IMR-90 (cell line): Measurements from ENCODE around the gene ANO1. TPM values are rescaled to one million over a fixed set of nuclear protein-coding genes. Genes with fewer than 3 reads are reported as not detected.
A peak's percentile ranks its signal among the peaks of the same experiment; 100 is the strongest.

Experiments used
- ATAC-seq: fragments of 200-7000 bp; cut with Tn5 transposase; 2 replicates; pipeline ENCODE4 v1.9.1; 2020; ENCODE audit warnings: low read depth, mild to moderate bottlenecking, moderate library complexity
- BruUV-seq: library from RNA; stranded (reverse); fragments of 400-500 nt; replicated peaks from 2 replicates; lab custom pipeline; 2021; lab: Mats Ljungman, UMichigan
- CTCF ChIA-PET: fragments of 300-600 bp; formaldehyde crosslinking; extraction: SDS; loops from one replicate; lab custom pipeline; 2021; ENCODE audit warnings: antibody characterized with exemption; lab: Yijun Ruan, JAX
- POLR2A ChIA-PET: fragments of 300-600 bp; sonication (Branson Sonifier 250); formaldehyde crosslinking; loops from one replicate; lab custom pipeline; 2022; ENCODE audit warnings: antibody characterized with exemption; ENCODE audit not compliant: unreplicated experiment; lab: Charles Lee
- DNase-seq: peaks from one replicate; pipeline ENCODE4 v3.0.0; 2013
- H2AFZ ChIP-seq: replicated peaks from 2 replicates; pipeline ENCODE3; 2013; ENCODE audit warnings: low read length, mild to moderate bottlenecking; ENCODE audit not compliant: poor library complexity
- H2AK5ac ChIP-seq: 2 replicates; pipeline ENCODE4 v1.6.1; 2013; ENCODE audit warnings: low read depth, low read length, inconsistent platforms
- H2AK9ac ChIP-seq: replicated peaks from 2 replicates; pipeline ENCODE3; 2013; ENCODE audit warnings: mild to moderate bottlenecking, low read depth, low read length, moderate library complexity; ENCODE audit not compliant: poor library complexity
- H2BK120ac ChIP-seq: 2 replicates; pipeline ENCODE4 v1.6.1; 2013; ENCODE audit warnings: low read depth, low read length, inconsistent platforms
- H2BK15ac ChIP-seq: 3 replicates; pipeline ENCODE4 v1.6.1; 2013; ENCODE audit warnings: low read depth, low read length, inconsistent platforms
- H2BK20ac ChIP-seq: 2 replicates; pipeline ENCODE4 v1.6.1; 2013; ENCODE audit warnings: low read depth, mild to moderate bottlenecking, inconsistent platforms, low read length, moderate library complexity
- H2BK5ac ChIP-seq: 2 replicates; pipeline ENCODE4 v1.6.1; 2013; ENCODE audit warnings: mild to moderate bottlenecking, low read depth, low read length, inconsistent platforms; ENCODE audit not compliant: poor library complexity, severe bottlenecking
- H3K14ac ChIP-seq: replicated peaks from 2 replicates; pipeline ENCODE4 v1.6.1; 2013; ENCODE audit warnings: low read depth, low read length, inconsistent platforms
- H3K18ac ChIP-seq: 2 replicates; pipeline ENCODE4 v1.6.1; 2013; ENCODE audit warnings: low read depth, low read length, control low read depth
- H3K23ac ChIP-seq: 2 replicates; pipeline ENCODE4 v1.6.1; 2013; ENCODE audit warnings: low read depth, low read length, inconsistent platforms
- H3K27ac ChIP-seq: 2 replicates; pipeline ENCODE4 v1.5.1; 2013; ENCODE audit warnings: mild to moderate bottlenecking, control low read depth, low read length; ENCODE audit not compliant: insufficient read depth
- H3K27me3 ChIP-seq: 2 replicates; pipeline ENCODE4 v1.6.1; 2013; ENCODE audit warnings: low read length; ENCODE audit not compliant: control insufficient read depth, insufficient read depth
- H3K36me3 ChIP-seq: 2 replicates; pipeline ENCODE4 v1.6.1; 2013; ENCODE audit warnings: low read length, mixed read lengths; ENCODE audit not compliant: control insufficient read depth, insufficient read depth
- H3K4ac ChIP-seq: 2 replicates; pipeline ENCODE4 v1.6.1; 2013; ENCODE audit warnings: low read depth, low read length, inconsistent platforms
- H3K4me1 ChIP-seq: 2 replicates; pipeline ENCODE4 v1.6.1; 2013; ENCODE audit warnings: low read length, mixed read lengths; ENCODE audit not compliant: control insufficient read depth, insufficient read depth
- H3K4me2 ChIP-seq: 2 replicates; pipeline ENCODE4 v1.6.1; 2013; ENCODE audit warnings: low read depth, mild to moderate bottlenecking, control low read depth, low read length, moderate library complexity
- H3K4me3 ChIP-seq: 2 replicates; pipeline ENCODE4 v1.5.1; 2013; ENCODE audit warnings: low read depth, mild to moderate bottlenecking, control low read depth, low read length, moderate library complexity; ENCODE audit not compliant: insufficient read depth
- H3K56ac ChIP-seq: 2 replicates; pipeline ENCODE4 v1.6.1; 2013; ENCODE audit warnings: low read length, inconsistent platforms; ENCODE audit not compliant: insufficient read depth; ENCODE audit errors: extremely low read depth
- H3K79me1 ChIP-seq, 2 experiments: 2 replicates each; pipeline ENCODE4 v1.6.1; 2013; ENCODE audit warnings: low read length in 2 of 2, inconsistent platforms in 1 of 2, low read depth in 1 of 2
- H3K9ac ChIP-seq: 2 replicates; pipeline ENCODE4 v1.6.1; 2013; ENCODE audit warnings: low read depth, low read length, control low read depth
- H3K9me1 ChIP-seq: 2 replicates; pipeline ENCODE4 v1.6.1; 2013; ENCODE audit warnings: low read length, inconsistent platforms; ENCODE audit not compliant: insufficient read depth
- H3K9me3 ChIP-seq: 2 replicates; pipeline ENCODE4 v1.6.1; 2013; ENCODE audit warnings: low read length; ENCODE audit not compliant: control insufficient read depth, insufficient read depth
- H4K20me1 ChIP-seq: 2 replicates; pipeline ENCODE4 v1.6.1; 2013; ENCODE audit warnings: low read length, inconsistent platforms; ENCODE audit not compliant: insufficient read depth
- H4K5ac ChIP-seq: 2 replicates; pipeline ENCODE4 v1.6.1; 2013; ENCODE audit warnings: mild to moderate bottlenecking, low read depth, low read length, control low read depth
- H4K8ac ChIP-seq, 2 experiments: 2 replicates each; pipeline ENCODE4 v1.6.1; 2013; ENCODE audit warnings: low read depth in 2 of 2, low read length in 2 of 2, control low read depth in 1 of 2, inconsistent platforms in 1 of 2
- H4K91ac ChIP-seq: 2 replicates; pipeline ENCODE4 v1.6.1; 2013; ENCODE audit warnings: low read depth, low read length, inconsistent platforms; ENCODE audit not compliant: insufficient read depth
- BHLHE40 ChIP-seq: fragments of 150-350 bp; IDR thresholded peaks from 2 replicates; pipeline ENCODE4 v1.6.1; 2016; ENCODE audit warnings: mild to moderate bottlenecking, low read depth, low read length
- CEBPB ChIP-seq: IDR thresholded peaks from 2 replicates; pipeline ENCODE4 v1.6.1; 2012; ENCODE audit warnings: low read depth, low read length, improper control_type of control experiment
- CHD1 ChIP-seq: IDR thresholded peaks from 2 replicates; pipeline ENCODE4 v1.6.1; 2012; ENCODE audit warnings: low read depth, low read length, improper control_type of control experiment
- MAFK ChIP-seq: IDR thresholded peaks from 2 replicates; pipeline ENCODE4 v1.6.1; 2012; ENCODE audit warnings: low read depth, low read length, improper control_type of control experiment
- MAZ ChIP-seq: IDR thresholded peaks from 2 replicates; pipeline ENCODE4 v1.6.1; 2012; ENCODE audit warnings: low read depth, mild to moderate bottlenecking, low read length, improper control_type of control experiment, moderate library complexity, borderline replicate concordance
- MXI1 ChIP-seq: IDR thresholded peaks from 2 replicates; pipeline ENCODE4 v1.6.1; 2012; ENCODE audit warnings: low read depth, mild to moderate bottlenecking, low read length, moderate library complexity, borderline replicate concordance
- NFE2L2 ChIP-seq: fragments of 150-350 bp; IDR thresholded peaks from 2 replicates; pipeline ENCODE4 v1.6.1; 2016; ENCODE audit warnings: low read depth, mild to moderate bottlenecking, low read length
- POLR2A ChIP-seq: IDR thresholded peaks from 2 replicates; pipeline ENCODE4 v1.6.1; 2012; ENCODE audit warnings: mild to moderate bottlenecking, low read depth, low read length
- RAD21 ChIP-seq: IDR thresholded peaks from 2 replicates; pipeline ENCODE4 v1.6.1; 2012; ENCODE audit warnings: low read length, improper control_type of control experiment
- RCOR1 ChIP-seq: IDR thresholded peaks from 2 replicates; pipeline ENCODE4 v1.6.1; 2012; ENCODE audit warnings: mild to moderate bottlenecking, low read length, improper control_type of control experiment; ENCODE audit not compliant: insufficient replicate concordance
- RFX5 ChIP-seq: IDR thresholded peaks from 2 replicates; pipeline ENCODE4 v1.8.0; 2012; ENCODE audit warnings: low read depth, mild to moderate bottlenecking, low read length, moderate library complexity
- SMC3 ChIP-seq: fragments of 150-350 bp; IDR thresholded peaks from 2 replicates; pipeline ENCODE4 v1.6.1; 2016; ENCODE audit warnings: low read depth, mild to moderate bottlenecking, antibody characterized with exemption, low read length, moderate library complexity
- WGBS, 2 experiments: methylation state at CpG; one replicate each; pipeline versions ENCODE4 v1.1.5 to v1.1.7; 2013; ENCODE audit warnings: missing lambda C conversion rate in 2 of 2; ENCODE audit not compliant: insufficient read length in 1 of 2; ENCODE audit errors: extremely low coverage in 2 of 2; 5-methylcytosine and 5-hydroxymethylcytosine counted together
- dilution Hi-C: fragments of 300-500 bp; cut with HindIII; formaldehyde crosslinking; loops from one replicate; pipeline ENCODE4 v1.14.3; 2018; ENCODE audit warnings: low sequenced_read_pairs; ENCODE audit not compliant: unreplicated experiment
- in situ Hi-C: fragments of 300-500 bp; cut with MboI; formaldehyde crosslinking; loops from 3 replicates; pipeline ENCODE4 v1.14.3; 2019; ENCODE audit warnings: low sequenced_read_pairs, inconsistent platforms, mixed read lengths
- intact Hi-C: fragments of 100-400 bp; cut with micrococcal nuclease; formaldehyde crosslinking; loops from 2 replicates; pipeline ENCODE4 v1.10.0; 2022
- polyA plus RNA-seq, 3 experiments: library from polyadenylated mRNA; depleted of rRNA; stranded (reverse); fragments of >200 nt; gene quantifications; 2 replicates each; pipeline ENCODE4 v1.2.3, GENCODE V29; 2012; ENCODE audit warnings: low replicate concordance in 1 of 3
- total RNA-seq: library from RNA; depleted of rRNA; stranded (reverse); fragments of >200 nt; gene quantifications from 2 replicates; pipeline ENCODE4 v1.2.3, GENCODE V29; 2012
- TF ChIP-seq, protein P1 (sequence below): fragments of 150-350 bp; IDR thresholded peaks from 2 replicates; pipeline ENCODE4 v1.6.1; 2016; ENCODE audit warnings: low read depth, mild to moderate bottlenecking, low read length, moderate library complexity, borderline replicate concordance
- TF ChIP-seq, protein P2 (sequence below): conservative IDR thresholded peaks from 2 replicates; pipeline ENCODE4 v1.5.1; 2012; ENCODE audit warnings: mild to moderate bottlenecking, low read depth, low read length, improper control_type of control experiment
- TF ChIP-seq, protein P3 (sequence below): fragments of 150-350 bp; IDR thresholded peaks from 2 replicates; pipeline ENCODE4 v1.6.1; 2017; ENCODE audit warnings: mild to moderate bottlenecking, antibody characterized with exemption, low read length, low read depth

The ANO1 gene
- total and polyA plus RNA-seq, 2 of the 4 experiments (the other 2 are of a cell fraction), result 4.1 to 10.7 TPM

DNA sequence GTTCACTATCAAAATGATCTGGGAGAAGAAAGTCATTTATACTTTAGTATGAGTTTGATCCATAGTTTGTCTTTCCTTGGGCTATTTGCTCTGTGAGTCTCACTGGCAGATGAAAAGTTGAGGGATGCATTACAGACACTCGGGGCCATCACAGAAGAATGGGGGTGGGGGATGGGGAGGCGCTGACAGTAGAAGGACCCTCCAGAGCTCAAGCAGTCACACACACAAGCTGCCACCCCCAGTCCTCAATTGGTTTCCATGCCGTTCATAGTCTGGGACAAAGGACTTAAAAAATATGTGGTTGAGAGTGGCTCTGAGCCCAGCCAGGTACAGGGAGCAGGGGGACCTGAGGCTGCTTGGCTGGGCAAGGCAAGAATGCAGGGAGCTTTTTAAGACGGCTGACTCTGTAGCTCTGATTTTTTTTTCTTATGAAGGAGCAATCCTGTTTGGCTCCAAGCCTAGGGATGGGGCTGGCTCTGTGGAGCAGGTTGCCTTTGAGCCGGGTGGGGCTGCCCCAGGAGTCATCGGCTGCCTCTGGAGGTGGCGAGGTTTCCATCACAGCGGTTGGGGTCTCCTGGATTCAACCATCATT lies 13.3 kb upstream of the ANO1 start:
- H3K36me3 ChIP-seq, result no peaks in the 10 kb centered on the region
- peaks cover 4% of the 10 kb centered on the region; the same call in 1 of the 2 replicates for H4K20me1 ChIP-seq
- no peak overlapping the region for H2BK20ac ChIP-seq
- no peak overlapping the region for H2AFZ ChIP-seq
- no peak overlapping the region for H4K5ac ChIP-seq
- H4K91ac ChIP-seq, result no peak overlapping the region
- no peak overlapping the region; the same call in 2 of the 3 replicates for H2BK15ac ChIP-seq
- intact Hi-C loops (no loop called here), dilution Hi-C loops (no loop called here), in situ Hi-C loops (no loop called here)
- ATAC-seq (no peak), DNase-seq (no peak)
- no peak overlapping the region for H3K56ac ChIP-seq
- H2AK5ac ChIP-seq, result peak overlapping the region; percentile 33; the same call in 1 of the 2 replicates
- H2BK120ac ChIP-seq, result no peak overlapping the region
- no peak overlapping the region for H3K14ac ChIP-seq
- BruUV-seq, result no TSS peak
- no peak overlapping the region for H3K4me3 ChIP-seq
- peaks cover 0 to 33% of the 10 kb centered on the region in 2 experiments; a peak in 2 of 4 replicates for H3K79me1 ChIP-seq
- H3K18ac ChIP-seq, result no peak overlapping the region
- peak overlapping the region; percentile 15; the same call in 1 of the 2 replicates for H3K23ac ChIP-seq
- H3K4ac ChIP-seq, result no peak overlapping the region
- H2BK5ac ChIP-seq, result no peak overlapping the region
- no peak overlapping the region for H3K9ac ChIP-seq
- peak overlapping the region; percentile 45 for H2AK9ac ChIP-seq
- H3K27me3 ChIP-seq, result peaks cover 2% of the 10 kb centered on the region; the same call in 1 of the 2 replicates
- peaks cover 5% of the 10 kb centered on the region; the same call in 1 of the 2 replicates for H3K4me1 ChIP-seq
- CTCF ChIA-PET, result no interaction called here
- no peaks in the 10 kb centered on the region for H3K9me3 ChIP-seq
- H3K27ac ChIP-seq, result no peak overlapping the region
- H3K4me2 ChIP-seq, result no peak overlapping the region
- H3K9me1 ChIP-seq, result 0 out of 2 replicates have a peak, but pooled peaks cover 4% of the 10 kb centered on the region
- no peak overlapping the region for H4K8ac ChIP-seq
- POLR2A ChIA-PET, result no interaction called here
- WGBS, 2 experiments, result no CpG with 5 or more reads among the region's 8 CpGs
- TF ChIP-seq MXI1 (no peak), MAFK (no peak), NFE2L2 (no peak), CHD1 (no peak), RAD21 (no peak), SMC3 (no peak), MAZ (no peak), CEBPB (no peak), RCOR1 (no peak), RFX5 (no peak), BHLHE40 (no peak), POLR2A (no peak)
- TF ChIP-seq, protein P1, sequence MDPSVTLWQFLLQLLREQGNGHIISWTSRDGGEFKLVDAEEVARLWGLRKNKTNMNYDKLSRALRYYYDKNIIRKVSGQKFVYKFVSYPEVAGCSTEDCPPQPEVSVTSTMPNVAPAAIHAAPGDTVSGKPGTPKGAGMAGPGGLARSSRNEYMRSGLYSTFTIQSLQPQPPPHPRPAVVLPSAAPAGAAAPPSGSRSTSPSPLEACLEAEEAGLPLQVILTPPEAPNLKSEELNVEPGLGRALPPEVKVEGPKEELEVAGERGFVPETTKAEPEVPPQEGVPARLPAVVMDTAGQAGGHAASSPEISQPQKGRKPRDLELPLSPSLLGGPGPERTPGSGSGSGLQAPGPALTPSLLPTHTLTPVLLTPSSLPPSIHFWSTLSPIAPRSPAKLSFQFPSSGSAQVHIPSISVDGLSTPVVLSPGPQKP, result no peak
- TF ChIP-seq, protein P2, sequence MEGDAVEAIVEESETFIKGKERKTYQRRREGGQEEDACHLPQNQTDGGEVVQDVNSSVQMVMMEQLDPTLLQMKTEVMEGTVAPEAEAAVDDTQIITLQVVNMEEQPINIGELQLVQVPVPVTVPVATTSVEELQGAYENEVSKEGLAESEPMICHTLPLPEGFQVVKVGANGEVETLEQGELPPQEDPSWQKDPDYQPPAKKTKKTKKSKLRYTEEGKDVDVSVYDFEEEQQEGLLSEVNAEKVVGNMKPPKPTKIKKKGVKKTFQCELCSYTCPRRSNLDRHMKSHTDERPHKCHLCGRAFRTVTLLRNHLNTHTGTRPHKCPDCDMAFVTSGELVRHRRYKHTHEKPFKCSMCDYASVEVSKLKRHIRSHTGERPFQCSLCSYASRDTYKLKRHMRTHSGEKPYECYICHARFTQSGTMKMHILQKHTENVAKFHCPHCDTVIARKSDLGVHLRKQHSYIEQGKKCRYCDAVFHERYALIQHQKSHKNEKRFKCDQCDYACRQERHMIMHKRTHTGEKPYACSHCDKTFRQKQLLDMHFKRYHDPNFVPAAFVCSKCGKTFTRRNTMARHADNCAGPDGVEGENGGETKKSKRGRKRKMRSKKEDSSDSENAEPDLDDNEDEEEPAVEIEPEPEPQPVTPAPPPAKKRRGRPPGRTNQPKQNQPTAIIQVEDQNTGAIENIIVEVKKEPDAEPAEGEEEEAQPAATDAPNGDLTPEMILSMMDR, result no peak
- TF ChIP-seq, protein P3, sequence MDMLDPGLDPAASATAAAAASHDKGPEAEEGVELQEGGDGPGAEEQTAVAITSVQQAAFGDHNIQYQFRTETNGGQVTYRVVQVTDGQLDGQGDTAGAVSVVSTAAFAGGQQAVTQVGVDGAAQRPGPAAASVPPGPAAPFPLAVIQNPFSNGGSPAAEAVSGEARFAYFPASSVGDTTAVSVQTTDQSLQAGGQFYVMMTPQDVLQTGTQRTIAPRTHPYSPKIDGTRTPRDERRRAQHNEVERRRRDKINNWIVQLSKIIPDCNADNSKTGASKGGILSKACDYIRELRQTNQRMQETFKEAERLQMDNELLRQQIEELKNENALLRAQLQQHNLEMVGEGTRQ, result no peak
